ENCODE measurements around the gene FAM170B.

Gene FAM170B

GRCh38 chr10:49116509-49117375 lies 17.1 kb downstream of the FAM170B start:
- no peak overlapping the region for H3K4me3 ChIP-seq
- TF ChIP-seq CTCF (IDR thresholded peaks at IDR 0.05), result no peak
- H3K36me3 ChIP-seq, result no peaks in the 10 kb centered on the region
- peaks cover 0 to 35% (median 15%) of the 10 kb centered on the region in 4 donors for H3K4me1 ChIP-seq
- H3K9me3 ChIP-seq, result no peaks in the 10 kb centered on the region
- H3K27me3 ChIP-seq, result no peaks in the 10 kb centered on the region
- peak overlapping the region in 1 of 2 donors; percentile 66 for H3K27ac ChIP-seq
- intact Hi-C loops (cut with DNase I; ENCODE audit: low total_unique reads), result loop anchor here (5.0 kb wide), 1 partner anchor 39 kb away; no protein-coding TSS in a partner anchor
- DNase-seq, result no peak

GRCh38 chr10:49115796-49116508 lies 17.9 kb downstream of the FAM170B start:
- peak overlapping the region; percentile 68 to 83 for H3K4me3 ChIP-seq
- no peak for DNase-seq
- H3K27ac ChIP-seq, result peak overlapping the region; percentile 66 to 90
- no peaks in the 10 kb centered on the region for H3K9me3 ChIP-seq
- H3K4me1 ChIP-seq, result peaks cover 0 to 43% (median 23%) of the 10 kb centered on the region in 4 donors
- TF ChIP-seq CTCF (IDR thresholded peaks at IDR 0.05), result no peak
- intact Hi-C loops (cut with DNase I; ENCODE audit: low total_unique reads), result loop anchor here (5.0 kb wide), 1 partner anchor 39 kb away; no protein-coding TSS in a partner anchor
- H3K27me3 ChIP-seq, result no peaks in the 10 kb centered on the region
- no peaks in the 10 kb centered on the region for H3K36me3 ChIP-seq

- Histone ChIP-seq H3K27ac (peak within 1 kb of the TSS; percentile 88 to 90), H3K9me3 (no peaks in the 10 kb centered on the region), H3K27me3 (no peaks in the 10 kb centered on the region), H3K4me1 (peaks cover 0 to 51% (median 30%) of the 10 kb centered on the region in 4 donors), H3K36me3 (no peaks in the 10 kb centered on the region), H3K4me3 (peak within 1 kb of the TSS; percentile 68 to 83)
- DNase-seq, result peak in 1 of 2 donors; percentile 74
- intact Hi-C loops (cut with DNase I; ENCODE audit: low total_unique reads), result loop anchor here (5.0 kb wide), 1 partner anchor 38 kb away; no protein-coding TSS in a partner anchor
- TF ChIP-seq CTCF (IDR thresholded peaks at IDR 0.05), result no peak
Measured at GRCh38 chr10:49115015-49115795, 18.6 kb downstream of the FAM170B start, which contains the start of gene VSTM4. Gene VSTM4 (minus strand): TSS chr10:49115522. CDS start chr10:49115485, 37 bp downstream.

- no peaks in the 10 kb centered on the region for H3K36me3 ChIP-seq
- peaks cover 0 to 56% (median 35%) of the 10 kb centered on the region in 4 donors for H3K4me1 ChIP-seq
- TF ChIP-seq CTCF (IDR thresholded peaks at IDR 0.05), result no peak
- peak overlapping the region; percentile 88 to 90 for H3K27ac ChIP-seq
- H3K9me3 ChIP-seq, result no peaks in the 10 kb centered on the region
- intact Hi-C loops (cut with DNase I; ENCODE audit: low total_unique reads), result loop anchor here (5.0 kb wide), 1 partner anchor 37 kb away; no protein-coding TSS in a partner anchor
- DNase-seq, result no peak
- no peaks in the 10 kb centered on the region for H3K27me3 ChIP-seq
- H3K4me3 ChIP-seq, result peak overlapping the region; percentile 68 to 83
Measured at GRCh38 chr10:49114718-49115014, 19.2 kb downstream of the FAM170B start.

- Histone ChIP-seq H3K4me1 (peaks cover 0 to 65% (median 44%) of the 10 kb centered on the region in 4 donors), H3K36me3 (no peaks in the 10 kb centered on the region), H3K9me3 (no peaks in the 10 kb centered on the region), H3K27me3 (no peaks in the 10 kb centered on the region), H3K4me3 (peak overlapping the region; percentile 68 to 83), H3K27ac (peak overlapping the region; percentile 88 to 90)
- intact Hi-C loops (cut with DNase I; ENCODE audit: low total_unique reads), result no loop called here
- no peak for TF ChIP-seq CTCF (IDR thresholded peaks at IDR 0.05)
- DNase-seq, result no peak
Measured at GRCh38 chr10:49113741-49114141, 20.1 kb downstream of the FAM170B start.
